Endothelial cell of umbilical vein (primary cell): ENCODE results near the gene CEP95. TPM values are rescaled to one million over a fixed set of nuclear protein-coding genes. Genes with fewer than 3 reads are reported as not detected.

Experiments used
- BruUV-seq: library from RNA; stranded (reverse); fragments of 400-500 nt; replicated peaks from 2 replicates; lab custom pipeline; 2021; lab: Mats Ljungman, UMichigan
- CTCF ChIA-PET: fragments of 300-600, 350-600 bp; sonication (Branson Sonifier 250); formaldehyde crosslinking; loops from one replicate; lab custom pipeline; 2021; ENCODE audit warnings: antibody characterized with exemption, inconsistent platforms; lab: Charles Lee
- POLR2A ChIA-PET: fragments of 300-600, 350-600 bp; sonication (Branson Sonifier 250); formaldehyde crosslinking; loops from one replicate; lab custom pipeline; 2021; ENCODE audit warnings: antibody characterized with exemption, inconsistent platforms; lab: Charles Lee
- DNase-seq: peaks from one replicate; pipeline ENCODE4 v3.0.0-alpha.2; 2011; ENCODE audit warnings: low read depth, low spot score
- FAIRE-seq: peaks from 2 replicates; lab custom pipeline; 2011; peaks lifted over from hg19 to GRCh38; lab: Jason Lieb, UNC
- H2AFZ ChIP-seq: 2 replicates; pipeline ENCODE4 v1.6.0; 2012; ENCODE audit warnings: low read depth, low read length, control low read depth, inconsistent platforms
- H3K27ac ChIP-seq: 2 replicates; pipeline ENCODE4 v1.5.1; 2011; ENCODE audit warnings: low read depth, mild to moderate bottlenecking, control low read depth, low read length, moderate library complexity; ENCODE audit not compliant: insufficient read depth
- H3K27me3 ChIP-seq, 2 experiments: 2 replicates each; pipeline versions ENCODE4 v1.6.0 to v1.6.1; 2011; ENCODE audit warnings: low read length in 2 of 2, mixed read lengths in 1 of 2; ENCODE audit not compliant: control insufficient read depth in 2 of 2, insufficient read depth in 2 of 2
- H3K36me3 ChIP-seq, 2 experiments: 2 replicates in 1 of 2; 3 replicates in 1 of 2; pipeline ENCODE4 v1.5.1; 2011; ENCODE audit warnings: low read length in 2 of 2, mild to moderate bottlenecking in 1 of 2, moderate library complexity in 1 of 2; ENCODE audit not compliant: control insufficient read depth in 2 of 2, insufficient read depth in 2 of 2; ENCODE audit errors: extremely low read depth in 1 of 2
- H3K4me1 ChIP-seq: 3 replicates; pipeline ENCODE4 v1.5.1; 2011; ENCODE audit warnings: mild to moderate bottlenecking, low read length; ENCODE audit not compliant: control insufficient read depth, insufficient read depth; ENCODE audit errors: extremely low read depth
- H3K4me2 ChIP-seq: 2 replicates; pipeline ENCODE4 v1.6.1; 2011; ENCODE audit warnings: low read length, control low read depth, mixed read lengths; ENCODE audit not compliant: insufficient read depth
- H3K4me3 ChIP-seq, 3 experiments: fragments of 200-600 bp in 1 of 3; sonication (generic), shearing (Covaris generic) in 1 of 3; replicated peaks in 1 of 3; 2 replicates each; pipeline ENCODE4 v1.5.1; 2011 to 2016; ENCODE audit warnings: control low read depth in 3 of 3, low read length in 3 of 3, mild to moderate bottlenecking in 2 of 3, inconsistent platforms in 1 of 3, low read depth in 1 of 3, moderate library complexity in 1 of 3; ENCODE audit not compliant: insufficient read depth in 1 of 3
- H3K79me2 ChIP-seq: 2 replicates; pipeline ENCODE4 v1.6.0; 2012; ENCODE audit warnings: low read length, inconsistent platforms; ENCODE audit not compliant: control insufficient read depth, insufficient read depth
- H3K9ac ChIP-seq: replicated peaks from 2 replicates; pipeline ENCODE3; 2011; ENCODE audit warnings: low read length, control low read depth; ENCODE audit not compliant: insufficient read depth; ENCODE audit errors: extremely low read depth
- H3K9me1 ChIP-seq: replicated peaks from 3 replicates; pipeline ENCODE4 v1.6.0; 2011; ENCODE audit warnings: mild to moderate bottlenecking, low read length; ENCODE audit not compliant: control insufficient read depth, insufficient read depth; ENCODE audit errors: extremely low read depth
- H3K9me3 ChIP-seq: replicated peaks from 2 replicates; pipeline ENCODE4 v1.5.1; 2012; ENCODE audit warnings: low read length, inconsistent platforms; ENCODE audit not compliant: control insufficient read depth, insufficient read depth
- H4K20me1 ChIP-seq: replicated peaks from 2 replicates; pipeline ENCODE3; 2011; ENCODE audit warnings: mild to moderate bottlenecking, low read length; ENCODE audit not compliant: control insufficient read depth, insufficient read depth; ENCODE audit errors: extremely low read depth
- EZH2 ChIP-seq: IDR thresholded peaks from 2 replicates; pipeline ENCODE4 v1.6.1; 2012; ENCODE audit warnings: borderline replicate concordance, low read depth, mild to moderate bottlenecking, moderate library complexity, low read length, inconsistent platforms; ENCODE audit not compliant: severe bottlenecking
- FOS ChIP-seq: IDR thresholded peaks from 2 replicates; pipeline ENCODE4 v1.6.1; 2011; ENCODE audit warnings: mild to moderate bottlenecking, low read length, moderate library complexity, borderline replicate concordance; ENCODE audit not compliant: insufficient read depth
- GATA2 ChIP-seq: IDR thresholded peaks from 2 replicates; pipeline ENCODE4 v1.7.0; 2011; ENCODE audit warnings: low read depth, mild to moderate bottlenecking, moderate library complexity, mixed read lengths, low read length; ENCODE audit not compliant: insufficient read length, insufficient read depth
- JUN ChIP-seq: IDR thresholded peaks from 2 replicates; pipeline ENCODE4 v1.6.1; 2011; ENCODE audit warnings: borderline replicate concordance, low read depth; ENCODE audit not compliant: insufficient read length, insufficient read depth
- MYC ChIP-seq: IDR thresholded peaks from one replicate; pipeline ENCODE4 v1.6.1; 2011; ENCODE audit warnings: mild to moderate bottlenecking, low read depth, low read length
- POLR2A ChIP-seq: IDR thresholded peaks from 2 replicates; pipeline ENCODE4 v1.6.1; 2012; ENCODE audit warnings: low read depth, mild to moderate bottlenecking, control low read depth, low read length
- POLR2AphosphoS5 ChIP-seq: IDR thresholded peaks from 2 replicates; pipeline ENCODE4 v1.6.1; 2012; ENCODE audit warnings: low read depth, mild to moderate bottlenecking, control low read depth, low read length, moderate library complexity; ENCODE audit not compliant: insufficient read depth
- dilution Hi-C: fragments of 300-500 bp; cut with MboI; formaldehyde crosslinking; loops from one replicate; pipeline ENCODE4 v1.15.0; 2019; ENCODE audit warnings: low sequenced_read_pairs; ENCODE audit not compliant: extremely low pct_ligation_motif_present
- intact Hi-C: fragments of 100-400 bp; cut with micrococcal nuclease; formaldehyde crosslinking; loops from one replicate; pipeline ENCODE4 v1.10.0; 2022
- polyA plus RNA-seq, 4 experiments: library from polyadenylated mRNA; depleted of rRNA in 3 of 4; stranded (reverse) in 3 of 4; unstranded in 1 of 4; fragments of >200 nt; gene quantifications; 2 replicates each; pipeline versions ENCODE4 v1.2.1 to v1.2.3, GENCODE V29; 2011 to 2012; ENCODE audit warnings: missing spikeins in 1 of 4
- total RNA-seq: library from RNA; stranded (reverse); gene quantifications from 2 replicates; pipeline ENCODE4 v1.2.3, GENCODE V29; 2021
- TF ChIP-seq, protein P1 (sequence below): IDR thresholded peaks from 2 replicates; pipeline ENCODE4 v1.6.1; 2011; ENCODE audit not compliant: insufficient read depth, insufficient read length
- TF ChIP-seq, protein P2 (sequence below), 2 donors: IDR thresholded peaks; 1 replicate in 1 of 2; 2 replicates in 1 of 2; pipeline ENCODE4 v1.5.1; 2011; ENCODE audit warnings: low read length in 2 of 2, mild to moderate bottlenecking in 2 of 2, moderate library complexity in 2 of 2, control low read depth in 1 of 2, inconsistent platforms in 1 of 2, low read depth in 1 of 2; ENCODE audit not compliant: insufficient read depth in 1 of 2; ENCODE audit errors: extremely low read depth in 1 of 2

The CEP95 gene
- total and polyA plus RNA-seq, 2 donors (not counting 3 experiments of a cell fraction or from before 2014, with no cell fraction given) = 14.1 to 35.5 TPM

DNA sequence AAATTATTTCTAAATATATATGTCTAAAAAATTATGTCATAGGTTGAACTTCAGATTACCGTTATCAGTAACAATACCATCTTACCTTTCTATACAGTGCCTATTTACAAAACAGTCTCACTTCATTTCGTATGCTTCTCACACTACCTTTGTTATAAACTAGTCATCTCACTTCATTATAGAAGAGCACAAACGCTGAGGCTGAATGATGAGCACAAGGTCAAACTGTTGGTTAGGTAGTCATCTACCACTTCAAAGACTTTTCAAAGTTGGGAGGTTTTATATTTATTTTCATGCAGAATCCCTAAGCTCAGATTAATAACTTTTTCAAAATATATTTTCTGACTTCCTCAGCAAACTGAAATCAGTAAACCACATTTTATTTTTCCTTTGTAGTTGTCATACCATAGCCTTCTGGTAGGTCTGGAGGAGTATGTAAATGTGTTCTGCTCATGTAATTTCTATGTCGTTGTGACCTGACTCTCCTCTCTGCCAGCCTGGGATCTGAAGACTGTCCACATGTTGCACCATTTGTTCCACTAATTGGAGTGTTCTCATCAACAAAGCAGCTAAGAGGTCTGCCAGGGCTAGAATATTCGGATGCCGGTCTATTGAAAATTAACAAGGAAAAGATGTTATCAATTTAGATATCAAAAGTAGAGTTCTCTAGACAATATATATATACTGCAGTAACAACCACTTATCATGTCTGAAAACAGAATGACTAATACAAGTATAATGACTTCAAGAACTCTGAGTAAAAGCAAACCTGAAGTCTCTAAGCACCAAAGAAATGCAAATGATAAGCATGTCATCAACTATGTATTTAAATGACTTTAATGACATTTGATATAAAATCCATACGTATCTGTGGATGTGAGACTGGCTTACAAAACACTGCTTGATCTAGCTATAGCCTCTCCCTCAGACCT, 73.9 kb downstream of the CEP95 start:
- Histone ChIP-seq H4K20me1 (peaks cover 6% of the 10 kb centered on the region), H3K4me1 (peaks cover 3% of the 10 kb centered on the region), H3K4me2 (no peak overlapping the region), H3K36me3 (peaks cover 27 to 53% of the 10 kb centered on the region in 2 experiments), H3K27ac (no peak overlapping the region), H3K9me1 (no peaks in the 10 kb centered on the region), H3K79me2 (peaks cover 61% of the 10 kb centered on the region), H3K9ac (no peak overlapping the region), H3K4me3 (no peak overlapping the region), H2AFZ (no peak overlapping the region), H3K9me3 (no peaks in the 10 kb centered on the region), H3K27me3 (no peaks in the 10 kb centered on the region)
- BruUV-seq = no TSS peak
- FAIRE-seq = no peak
- no peak for TF ChIP-seq FOS
- no peak for TF ChIP-seq MYC
- TF ChIP-seq POLR2A = no peak
- peak; percentile 20 for TF ChIP-seq POLR2AphosphoS5
- peak; percentile 27 for TF ChIP-seq GATA2
- TF ChIP-seq, protein P1, sequence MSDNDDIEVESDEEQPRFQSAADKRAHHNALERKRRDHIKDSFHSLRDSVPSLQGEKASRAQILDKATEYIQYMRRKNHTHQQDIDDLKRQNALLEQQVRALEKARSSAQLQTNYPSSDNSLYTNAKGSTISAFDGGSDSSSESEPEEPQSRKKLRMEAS = no peak
- TF ChIP-seq EZH2 = no peak
- TF ChIP-seq, protein P2, sequence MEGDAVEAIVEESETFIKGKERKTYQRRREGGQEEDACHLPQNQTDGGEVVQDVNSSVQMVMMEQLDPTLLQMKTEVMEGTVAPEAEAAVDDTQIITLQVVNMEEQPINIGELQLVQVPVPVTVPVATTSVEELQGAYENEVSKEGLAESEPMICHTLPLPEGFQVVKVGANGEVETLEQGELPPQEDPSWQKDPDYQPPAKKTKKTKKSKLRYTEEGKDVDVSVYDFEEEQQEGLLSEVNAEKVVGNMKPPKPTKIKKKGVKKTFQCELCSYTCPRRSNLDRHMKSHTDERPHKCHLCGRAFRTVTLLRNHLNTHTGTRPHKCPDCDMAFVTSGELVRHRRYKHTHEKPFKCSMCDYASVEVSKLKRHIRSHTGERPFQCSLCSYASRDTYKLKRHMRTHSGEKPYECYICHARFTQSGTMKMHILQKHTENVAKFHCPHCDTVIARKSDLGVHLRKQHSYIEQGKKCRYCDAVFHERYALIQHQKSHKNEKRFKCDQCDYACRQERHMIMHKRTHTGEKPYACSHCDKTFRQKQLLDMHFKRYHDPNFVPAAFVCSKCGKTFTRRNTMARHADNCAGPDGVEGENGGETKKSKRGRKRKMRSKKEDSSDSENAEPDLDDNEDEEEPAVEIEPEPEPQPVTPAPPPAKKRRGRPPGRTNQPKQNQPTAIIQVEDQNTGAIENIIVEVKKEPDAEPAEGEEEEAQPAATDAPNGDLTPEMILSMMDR (IDR thresholded peaks at IDR 0.05; ENCODE audit: extremely low read depth in 1 of 2, insufficient read depth in 1 of 2, low read depth in 1 of 2, low read length in 2 of 2) = no peak
- TF ChIP-seq JUN = no peak
- intact Hi-C loops (no loop called here), dilution Hi-C loops (no loop called here)
- ChIA-PET POLR2A (no interaction called here), CTCF (interaction anchor here (1.0 to 1.3 kb wide), 2 partner anchors 69 to 73 kb away, joined by 4 read pairs; partner anchors contain the start of gene CEP95)
- no peak for DNase-seq
